ENCODE measurements around the gene ESYT1.

The ESYT1 gene

DNA sequence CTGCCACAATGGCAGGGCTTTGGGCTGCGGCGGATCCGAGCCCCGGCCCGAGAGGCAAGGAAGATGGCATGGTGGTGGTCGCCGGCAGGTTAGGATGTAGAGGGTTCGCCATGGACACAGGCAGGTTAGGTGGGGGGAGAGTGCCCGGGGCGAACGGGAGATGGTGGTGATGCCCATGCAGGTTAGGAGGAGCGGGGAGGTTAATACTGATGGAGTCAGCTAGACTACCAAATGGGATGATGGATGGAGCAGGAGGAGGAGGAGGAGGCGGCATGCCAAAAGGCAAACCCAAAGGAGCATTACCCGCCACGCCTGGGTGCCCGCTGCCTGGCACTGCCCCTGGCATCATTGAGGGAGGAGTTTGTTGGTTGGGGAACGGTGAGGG is 36.3 kb downstream of the ESYT1 start:
- Histone ChIP-seq H3K9ac (ENCODE audit: low read length) (no peak overlapping the region), H2BK15ac (ENCODE audit: low read depth, poor library complexity, severe bottlenecking) (no peak overlapping the region), H4K8ac (ENCODE audit: low read length) (no peak overlapping the region), H3K27me3 (ENCODE audit: control insufficient read depth in 1 of 2, insufficient read depth in 1 of 2, low read length in 2 of 2) (no peaks in the 10 kb centered on the region), H3K4me3 (ENCODE audit: insufficient read depth in 1 of 2, low read depth in 1 of 2, low read length in 2 of 2) (no peak overlapping the region), H3K79me1 (replicated peaks; ENCODE audit: low read length, poor library complexity, severe bottlenecking) (peaks cover 2% of the 10 kb centered on the region), H2AK5ac (ENCODE audit: low read length, severe bottlenecking) (no peak overlapping the region), H2BK5ac (ENCODE audit: low read depth, low read length, poor library complexity, severe bottlenecking) (no peak overlapping the region), H3K27ac (ENCODE audit: low read length, poor library complexity, severe bottlenecking) (no peak overlapping the region), H3K14ac (ENCODE audit: low read length in 2 of 2) (no peak overlapping the region), H3K36me3 (ENCODE audit: control insufficient read depth in 1 of 2, insufficient read depth in 2 of 2, low read depth in 1 of 2, low read length in 2 of 2) (peaks cover 85 to 95% of the 10 kb centered on the region in 2 experiments), H3K4me1 (ENCODE audit: control insufficient read depth, insufficient read depth, low read depth, low read length) (peaks cover 26% of the 10 kb centered on the region), H3K9me3 (ENCODE audit: control insufficient read depth, low read length) (no peaks in the 10 kb centered on the region), H3K4ac (ENCODE audit: low read depth in 1 of 2, low read length in 2 of 2) (no peak overlapping the region), H3K18ac (ENCODE audit: low read depth in 1 of 2, low read length in 2 of 2) (no peak overlapping the region), H2BK120ac (ENCODE audit: low read depth, low read length) (no peak overlapping the region), H2BK12ac (ENCODE audit: low read length in 2 of 2) (peak overlapping the region in 1 of 2 experiments; percentile 40), H3K4me2 (ENCODE audit: low read length, poor library complexity, severe bottlenecking) (no peak overlapping the region), H2AFZ (ENCODE audit: low read depth, low read length) (no peak overlapping the region), H3K23ac (ENCODE audit: low read length in 2 of 2) (no peak overlapping the region), H4K91ac (ENCODE audit: low read length) (no peak overlapping the region)
- WGBS = 98% methylated on average over 16 of the region's 17 CpGs
- no peak for DNase-seq

DNA sequence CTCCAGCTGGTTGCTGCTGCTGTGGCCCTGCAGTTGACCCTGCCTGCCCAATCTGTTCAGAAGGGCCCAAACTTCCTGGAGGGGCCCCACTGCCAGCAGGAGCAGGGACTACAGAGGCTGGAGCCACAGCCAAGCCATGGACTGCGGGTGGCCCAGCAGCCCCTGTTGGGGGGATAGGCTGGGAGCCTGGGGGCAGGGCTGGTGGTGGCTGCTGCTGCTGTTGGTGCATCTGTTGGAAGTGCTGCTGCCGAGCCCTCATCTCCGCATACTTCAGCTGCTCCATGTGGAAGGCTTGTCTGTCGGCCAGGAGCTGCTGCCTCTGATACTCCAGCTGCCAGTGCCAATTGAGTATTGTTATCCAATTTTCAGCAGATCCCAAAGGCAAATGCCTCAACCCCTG is 37.3 kb downstream of the ESYT1 start:
- Histone ChIP-seq H3K27me3 (ENCODE audit: control insufficient read depth in 1 of 2, insufficient read depth in 1 of 2, low read length in 2 of 2) (no peaks in the 10 kb centered on the region), H4K91ac (ENCODE audit: low read length) (no peak overlapping the region), H2BK120ac (ENCODE audit: low read depth, low read length) (no peak overlapping the region), H3K9me3 (ENCODE audit: control insufficient read depth, low read length) (no peaks in the 10 kb centered on the region), H3K36me3 (ENCODE audit: control insufficient read depth in 1 of 2, insufficient read depth in 2 of 2, low read depth in 1 of 2, low read length in 2 of 2) (peaks cover 85 to 95% of the 10 kb centered on the region in 2 experiments), H2BK12ac (ENCODE audit: low read length in 2 of 2) (no peak overlapping the region), H3K4ac (ENCODE audit: low read depth in 1 of 2, low read length in 2 of 2) (no peak overlapping the region), H3K9ac (ENCODE audit: low read length) (no peak overlapping the region), H2BK5ac (ENCODE audit: low read depth, low read length, poor library complexity, severe bottlenecking) (no peak overlapping the region), H4K8ac (ENCODE audit: low read length) (peak overlapping the region; percentile 42), H3K4me2 (ENCODE audit: low read length, poor library complexity, severe bottlenecking) (no peak overlapping the region), H3K79me1 (replicated peaks; ENCODE audit: low read length, poor library complexity, severe bottlenecking) (peaks cover 2% of the 10 kb centered on the region), H3K4me1 (ENCODE audit: control insufficient read depth, insufficient read depth, low read depth, low read length) (peaks cover 23% of the 10 kb centered on the region), H2AFZ (ENCODE audit: low read depth, low read length) (no peak overlapping the region), H3K27ac (ENCODE audit: low read length, poor library complexity, severe bottlenecking) (peak overlapping the region; percentile 9), H3K14ac (ENCODE audit: low read length in 2 of 2) (no peak overlapping the region), H2BK15ac (ENCODE audit: low read depth, poor library complexity, severe bottlenecking) (no peak overlapping the region), H3K23ac (ENCODE audit: low read length in 2 of 2) (no peak overlapping the region), H3K4me3 (ENCODE audit: insufficient read depth in 1 of 2, low read depth in 1 of 2, low read length in 2 of 2) (no peak overlapping the region), H3K18ac (ENCODE audit: low read depth in 1 of 2, low read length in 2 of 2) (no peak overlapping the region), H2AK5ac (ENCODE audit: low read length, severe bottlenecking) (no peak overlapping the region)
- WGBS = 91% methylated on average over 4 of the region's 4 CpGs
- no peak for DNase-seq

DNA sequence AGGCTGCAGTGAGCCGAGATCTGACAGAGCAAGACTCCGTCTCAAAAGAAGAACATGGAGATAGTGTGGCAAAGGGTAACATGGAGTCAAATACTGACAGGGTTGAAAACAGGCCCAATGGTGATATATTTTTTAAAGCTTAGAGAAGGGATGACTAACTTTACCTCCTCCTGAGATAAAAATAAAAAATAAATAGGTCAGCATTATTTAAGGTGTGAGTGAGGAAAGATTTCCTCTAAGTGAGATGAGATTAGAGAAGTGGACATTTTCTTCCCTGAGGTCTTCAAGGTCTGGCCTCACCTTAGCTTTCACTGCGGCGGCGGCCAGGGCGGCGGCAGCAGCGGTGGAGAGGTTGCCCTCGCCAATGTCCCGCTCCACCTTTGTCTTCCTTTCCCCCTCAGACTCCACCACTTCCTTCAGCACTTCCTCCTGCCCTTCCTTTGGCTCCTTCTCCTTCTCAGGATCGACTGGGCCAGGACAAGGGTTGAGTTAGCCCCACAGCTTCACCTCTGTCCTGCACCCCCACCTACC is 41.2 kb downstream of the ESYT1 start:
- no peak overlapping the region for H3K27ac ChIP-seq (ENCODE audit: low read length, poor library complexity, severe bottlenecking)
- no peak overlapping the region for H3K9ac ChIP-seq (ENCODE audit: low read length)
- H2BK15ac ChIP-seq (ENCODE audit: low read depth, poor library complexity, severe bottlenecking) = no peak overlapping the region
- peak overlapping the region in 1 of 2 experiments; percentile 8 for H3K4me3 ChIP-seq (ENCODE audit: insufficient read depth in 1 of 2, low read depth in 1 of 2, low read length in 2 of 2)
- no peak overlapping the region for H2AK5ac ChIP-seq (ENCODE audit: low read length, severe bottlenecking)
- 96% methylated on average over 11 of the region's 11 CpGs for WGBS
- no peak overlapping the region for H3K23ac ChIP-seq (ENCODE audit: low read length in 2 of 2)
- H4K91ac ChIP-seq (ENCODE audit: low read length) = no peak overlapping the region
- no peaks in the 10 kb centered on the region for H3K9me3 ChIP-seq (ENCODE audit: control insufficient read depth, low read length)
- H3K4ac ChIP-seq (ENCODE audit: low read depth in 1 of 2, low read length in 2 of 2) = no peak overlapping the region
- H2BK5ac ChIP-seq (ENCODE audit: low read depth, low read length, poor library complexity, severe bottlenecking) = no peak overlapping the region
- H3K27me3 ChIP-seq (ENCODE audit: control insufficient read depth in 1 of 2, insufficient read depth in 1 of 2, low read length in 2 of 2) = no peaks in the 10 kb centered on the region
- H3K14ac ChIP-seq (ENCODE audit: low read length in 2 of 2) = no peak overlapping the region
- H3K36me3 ChIP-seq (ENCODE audit: control insufficient read depth in 1 of 2, insufficient read depth in 2 of 2, low read depth in 1 of 2, low read length in 2 of 2) = peaks cover 89 to 93% of the 10 kb centered on the region in 2 experiments
- H3K79me1 ChIP-seq (replicated peaks; ENCODE audit: low read length, poor library complexity, severe bottlenecking) = peaks cover 14% of the 10 kb centered on the region
- peaks cover 7% of the 10 kb centered on the region for H3K4me1 ChIP-seq (ENCODE audit: control insufficient read depth, insufficient read depth, low read depth, low read length)
- no peak overlapping the region for H2BK120ac ChIP-seq (ENCODE audit: low read depth, low read length)
- no peak for DNase-seq
- H3K18ac ChIP-seq (ENCODE audit: low read depth in 1 of 2, low read length in 2 of 2) = no peak overlapping the region
- H2AFZ ChIP-seq (ENCODE audit: low read depth, low read length) = no peak overlapping the region
- no peak overlapping the region for H2BK12ac ChIP-seq (ENCODE audit: low read length in 2 of 2)
- H3K4me2 ChIP-seq (ENCODE audit: low read length, poor library complexity, severe bottlenecking) = no peak overlapping the region
- no peak overlapping the region for H4K8ac ChIP-seq (ENCODE audit: low read length)

DNA sequence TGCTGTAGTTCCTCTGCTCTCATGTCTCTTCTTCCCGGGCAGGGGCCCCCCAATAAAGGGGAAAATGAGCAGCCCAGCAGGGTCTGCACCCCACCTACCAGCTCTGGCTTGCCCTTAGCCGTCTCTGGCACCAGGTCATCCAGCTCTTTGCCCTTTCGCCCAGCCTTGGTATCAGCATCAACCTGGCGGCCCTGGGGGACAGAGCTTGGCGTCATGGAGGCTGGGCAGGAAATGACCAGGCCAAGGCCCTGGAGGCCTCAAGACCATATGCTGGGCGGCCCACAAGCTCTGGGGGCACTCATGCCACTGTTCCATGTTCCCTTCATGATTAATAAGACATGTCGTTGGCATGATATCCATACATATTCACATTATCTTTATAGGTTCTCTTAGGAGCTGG is 44.8 kb downstream of the ESYT1 start:
- Histone ChIP-seq H2BK120ac (ENCODE audit: low read depth, low read length) (no peak overlapping the region), H3K18ac (ENCODE audit: low read depth in 1 of 2, low read length in 2 of 2) (no peak overlapping the region), H3K14ac (ENCODE audit: low read length in 2 of 2) (no peak overlapping the region), H3K4me1 (ENCODE audit: control insufficient read depth, insufficient read depth, low read depth, low read length) (peaks cover 2% of the 10 kb centered on the region), H3K4ac (ENCODE audit: low read depth in 1 of 2, low read length in 2 of 2) (no peak overlapping the region), H3K23ac (ENCODE audit: low read length in 2 of 2) (no peak overlapping the region), H3K9ac (ENCODE audit: low read length) (no peak overlapping the region), H3K4me2 (ENCODE audit: low read length, poor library complexity, severe bottlenecking) (no peak overlapping the region), H3K27me3 (ENCODE audit: control insufficient read depth in 1 of 2, insufficient read depth in 1 of 2, low read length in 2 of 2) (no peaks in the 10 kb centered on the region), H3K79me1 (replicated peaks; ENCODE audit: low read length, poor library complexity, severe bottlenecking) (peaks cover 21% of the 10 kb centered on the region), H2AK5ac (ENCODE audit: low read length, severe bottlenecking) (no peak overlapping the region), H4K91ac (ENCODE audit: low read length) (no peak overlapping the region), H2BK12ac (ENCODE audit: low read length in 2 of 2) (no peak overlapping the region), H2BK5ac (ENCODE audit: low read depth, low read length, poor library complexity, severe bottlenecking) (no peak overlapping the region), H3K36me3 (ENCODE audit: control insufficient read depth in 1 of 2, insufficient read depth in 2 of 2, low read depth in 1 of 2, low read length in 2 of 2) (peaks cover 75 to 91% of the 10 kb centered on the region in 2 experiments), H2BK15ac (ENCODE audit: low read depth, poor library complexity, severe bottlenecking) (no peak overlapping the region), H2AFZ (ENCODE audit: low read depth, low read length) (no peak overlapping the region), H3K4me3 (ENCODE audit: insufficient read depth in 1 of 2, low read depth in 1 of 2, low read length in 2 of 2) (no peak overlapping the region), H4K8ac (ENCODE audit: low read length) (no peak overlapping the region), H3K27ac (ENCODE audit: low read length, poor library complexity, severe bottlenecking) (no peak overlapping the region), H3K9me3 (ENCODE audit: control insufficient read depth, low read length) (no peaks in the 10 kb centered on the region)
- DNase-seq = no peak
- 97% methylated on average over 5 of the region's 7 CpGs for WGBS
